Neural progenitor cell (in vitro differentiated cells): ENCODE measurements around the gene OR6N2.

Experiments
- CTCF ChIP-seq: fragments of 200-600 bp; sonication (generic); IDR thresholded peaks from 2 replicates; pipeline ENCODE4 v1.5.1; 2017; ENCODE audit warnings: antibody characterized with exemption, mild to moderate bottlenecking
- EZH2 ChIP-seq: fragments of 200-600 bp; sonication (generic); IDR thresholded peaks from 2 replicates; pipeline ENCODE4 v1.6.1; 2017; ENCODE audit warnings: antibody characterized with exemption, mild to moderate bottlenecking, moderate library complexity
- EZH2phosphoT487 ChIP-seq: fragments of 200-600 bp; sonication (generic); IDR thresholded peaks from 2 replicates; pipeline ENCODE4 v1.6.1; 2017; ENCODE audit warnings: antibody characterized with exemption

GRCh38 chr1:158813164-158813563 is 32.2 kb upstream of the OR6N2 start:
- TF ChIP-seq EZH2phosphoT487 (no peak), CTCF (no peak), EZH2 (no peak)
